SU-DHL-6 (cell line): ENCODE data around the gene GRID2.

Source experiments
- CTCF ChIP-seq: fragments of 200-600 bp; sonication (generic); IDR thresholded peaks from one replicate; pipeline ENCODE4 v1.5.1; 2017; ENCODE audit warnings: antibody characterized with exemption, mild to moderate bottlenecking, low read length, moderate library complexity; ENCODE audit not compliant: insufficient read depth, poor library complexity, severe bottlenecking
- EZH2phosphoT487 ChIP-seq: fragments of 200-600 bp; sonication (generic), shearing (Covaris generic); conservative IDR thresholded peaks from 2 replicates; pipeline ENCODE4 v1.6.1; 2018; ENCODE audit warnings: mild to moderate bottlenecking, antibody characterized with exemption, low read length, moderate library complexity, mixed read lengths

GRCh38 chr4:92307866-92308265 lies 4.1 kb downstream of the GRID2 start:
- TF ChIP-seq CTCF: no peak
- TF ChIP-seq EZH2phosphoT487: no peak
